Esophagus muscularis mucosa (tissue), 4 donors: ENCODE measurements around the gene GFOD1.

Experiments
- EP300 ChIP-seq: sonication (generic); formaldehyde crosslinking; IDR thresholded peaks from one replicate; pipeline ENCODE4 v1.6.1; 2017; ENCODE audit warnings: antibody characterized with exemption
- POLR2A ChIP-seq: fragments of 450-650 bp; IDR thresholded peaks from one replicate; pipeline ENCODE4 v1.6.1; 2017; ENCODE audit warnings: antibody characterized with exemption, moderate library complexity, mild to moderate bottlenecking, low read depth
- POLR2AphosphoS5 ChIP-seq, 2 donors: sonication (generic); formaldehyde crosslinking; IDR thresholded peaks; one replicate each; pipeline ENCODE4 v1.6.1; 2017; ENCODE audit warnings: antibody characterized with exemption in 2 of 2
- TF ChIP-seq, protein P1 (sequence below), 3 experiments: fragments of 200-600 bp in 2 of 3; fragments of 450-650 bp in 1 of 3; sonication (generic) in 2 of 3; IDR thresholded peaks; one replicate each; pipeline ENCODE4 v1.5.1; 2017 to 2019; ENCODE audit warnings: antibody characterized with exemption in 3 of 3, mild to moderate bottlenecking in 2 of 3, moderate library complexity in 1 of 3

DNA sequence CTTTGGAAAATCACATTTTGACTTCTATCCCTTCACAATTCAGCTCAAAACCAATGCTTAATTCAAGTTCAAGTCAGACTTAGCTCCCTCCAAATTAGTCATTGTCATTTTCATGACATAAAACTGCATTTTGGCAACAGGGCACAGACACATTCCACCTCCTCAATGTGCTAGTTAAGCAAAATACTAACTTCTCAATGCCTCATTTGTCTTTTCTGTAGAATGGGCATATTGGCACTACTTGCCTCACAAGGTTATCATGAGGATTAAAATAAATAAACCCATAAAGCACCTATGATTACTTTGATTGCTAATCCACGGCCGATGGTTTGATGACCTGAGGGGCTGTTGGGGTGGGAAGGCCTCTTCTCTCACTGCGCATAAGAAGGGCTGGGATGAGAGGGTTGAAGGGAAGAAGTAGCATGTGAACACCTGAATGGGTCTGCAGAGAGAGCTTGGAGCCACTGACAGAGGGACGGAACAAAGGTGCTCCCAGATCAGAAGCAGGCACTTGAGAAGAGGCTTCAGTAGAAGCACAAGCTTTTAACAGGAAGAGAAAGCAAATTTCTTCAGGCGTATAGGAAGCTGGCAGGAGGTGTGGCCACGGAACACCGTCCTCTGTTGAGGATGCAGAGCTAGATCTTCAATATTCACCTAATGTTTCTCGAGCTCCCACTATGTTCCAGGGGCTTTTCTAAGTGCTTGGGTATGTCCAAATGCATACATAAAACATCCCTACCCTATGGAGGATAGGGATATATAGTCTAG lies 147.4 kb downstream of the GFOD1 start:
- TF ChIP-seq POLR2A (no peak), EP300 (no peak), POLR2AphosphoS5 (IDR thresholded peaks at IDR 0.05) (no peak)
- TF ChIP-seq, protein P1, sequence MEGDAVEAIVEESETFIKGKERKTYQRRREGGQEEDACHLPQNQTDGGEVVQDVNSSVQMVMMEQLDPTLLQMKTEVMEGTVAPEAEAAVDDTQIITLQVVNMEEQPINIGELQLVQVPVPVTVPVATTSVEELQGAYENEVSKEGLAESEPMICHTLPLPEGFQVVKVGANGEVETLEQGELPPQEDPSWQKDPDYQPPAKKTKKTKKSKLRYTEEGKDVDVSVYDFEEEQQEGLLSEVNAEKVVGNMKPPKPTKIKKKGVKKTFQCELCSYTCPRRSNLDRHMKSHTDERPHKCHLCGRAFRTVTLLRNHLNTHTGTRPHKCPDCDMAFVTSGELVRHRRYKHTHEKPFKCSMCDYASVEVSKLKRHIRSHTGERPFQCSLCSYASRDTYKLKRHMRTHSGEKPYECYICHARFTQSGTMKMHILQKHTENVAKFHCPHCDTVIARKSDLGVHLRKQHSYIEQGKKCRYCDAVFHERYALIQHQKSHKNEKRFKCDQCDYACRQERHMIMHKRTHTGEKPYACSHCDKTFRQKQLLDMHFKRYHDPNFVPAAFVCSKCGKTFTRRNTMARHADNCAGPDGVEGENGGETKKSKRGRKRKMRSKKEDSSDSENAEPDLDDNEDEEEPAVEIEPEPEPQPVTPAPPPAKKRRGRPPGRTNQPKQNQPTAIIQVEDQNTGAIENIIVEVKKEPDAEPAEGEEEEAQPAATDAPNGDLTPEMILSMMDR (IDR thresholded peaks at IDR 0.05) = no peak
